OCI-LY7 (cell line): ENCODE results near the gene SOAT1. TPM values are rescaled to one million over a fixed set of nuclear protein-coding genes. Genes with fewer than 3 reads are reported as not detected.
A peak's percentile ranks its signal among the peaks of the same experiment; 100 is the strongest.

Source experiments
- BruUV-seq: library from RNA; stranded (reverse); fragments of 400-500 nt; replicated peaks from 2 replicates; lab custom pipeline; 2021; lab: Mats Ljungman, UMichigan
- CTCF ChIA-PET: fragments of 300-600 bp; sonication (Branson Sonifier 250); formaldehyde crosslinking; loops from one replicate; lab custom pipeline; 2022; ENCODE audit warnings: antibody characterized with exemption; ENCODE audit not compliant: unreplicated experiment; lab: Charles Lee
- POLR2A ChIA-PET: fragments of 300-600 bp; sonication (Branson Sonifier 250); formaldehyde crosslinking; loops from one replicate; lab custom pipeline; 2022; ENCODE audit warnings: antibody characterized with exemption; lab: Charles Lee
- DNase-seq: peaks from one replicate; pipeline ENCODE4 v3.0.0-alpha.2; 2015; ENCODE audit warnings: low spot score
- H2AFZ ChIP-seq: fragments of 200-600 bp; sonication (generic), shearing (Covaris generic); 2 replicates; pipeline ENCODE4 v1.6.1; 2014; ENCODE audit warnings: mild to moderate bottlenecking, antibody characterized with exemption, low read length, moderate library complexity
- H3K27ac ChIP-seq: fragments of 200-600 bp; sonication (generic); 2 replicates; pipeline ENCODE4 v1.5.1; 2014; ENCODE audit warnings: mixed run types, low read depth, mild to moderate bottlenecking, moderate library complexity, low read length, inconsistent platforms; ENCODE audit not compliant: poor library complexity, severe bottlenecking
- H3K36me3 ChIP-seq: fragments of 200-600 bp; sonication (generic); 2 replicates; pipeline ENCODE4 v1.6.1; 2014; ENCODE audit warnings: mild to moderate bottlenecking, antibody characterized with exemption, low read length, moderate library complexity, mixed read lengths; ENCODE audit not compliant: insufficient read depth
- H3K4me1 ChIP-seq: fragments of 200-600 bp; sonication (generic); 2 replicates; pipeline ENCODE4 v1.5.1; 2014; ENCODE audit warnings: mild to moderate bottlenecking, low read length; ENCODE audit not compliant: insufficient read depth, poor library complexity, severe bottlenecking
- H3K4me2 ChIP-seq: fragments of 200-600 bp; sonication (generic); 2 replicates; pipeline ENCODE4 v1.6.1; 2014; ENCODE audit warnings: mild to moderate bottlenecking, low read length
- H3K4me3 ChIP-seq: fragments of 200-600 bp; sonication (generic); 2 replicates; pipeline ENCODE4 v1.5.1; 2014; ENCODE audit warnings: mild to moderate bottlenecking, low read depth, low read length; ENCODE audit not compliant: poor library complexity, severe bottlenecking
- H3K79me2 ChIP-seq: fragments of 200-600 bp; sonication (generic); 2 replicates; pipeline ENCODE4 v1.6.1; 2016; ENCODE audit warnings: low read depth, mild to moderate bottlenecking, low read length, moderate library complexity, mixed read lengths; ENCODE audit not compliant: insufficient read depth
- H3K9me2 ChIP-seq: fragments of 200-600 bp; sonication (generic); 2 replicates; pipeline ENCODE4 v1.6.1; 2016; ENCODE audit warnings: mild to moderate bottlenecking, low read length, mixed read lengths; ENCODE audit not compliant: insufficient read depth
- H3K9me3 ChIP-seq: fragments of 200-600 bp; sonication (generic); 2 replicates; pipeline ENCODE4 v1.6.1; 2014; ENCODE audit warnings: mild to moderate bottlenecking, mixed run types, low read length, mixed read lengths
- H4K20me1 ChIP-seq: fragments of 200-600 bp; sonication (generic); 2 replicates; pipeline ENCODE4 v1.6.1; 2014; ENCODE audit warnings: mild to moderate bottlenecking, antibody characterized with exemption, low read length, moderate library complexity, mixed read lengths; ENCODE audit not compliant: insufficient read depth
- CTCF ChIP-seq: fragments of 200-600 bp; sonication (generic); conservative IDR thresholded peaks from 2 replicates; pipeline ENCODE4 v1.5.1; 2014; ENCODE audit warnings: mild to moderate bottlenecking, antibody characterized with exemption, low read length, moderate library complexity, mixed read lengths
- EZH2phosphoT487 ChIP-seq: fragments of 200-600 bp; sonication (generic); IDR thresholded peaks from 2 replicates; pipeline ENCODE4 v1.6.1; 2018; ENCODE audit warnings: low read depth, borderline replicate concordance, mild to moderate bottlenecking, mixed run types, antibody characterized with exemption, low read length, moderate library complexity, mixed read lengths
- intact Hi-C: fragments of 100-400 bp; cut with micrococcal nuclease; formaldehyde crosslinking; loops from one replicate; pipeline ENCODE4 v1.10.0; 2022; ENCODE audit not compliant: unreplicated experiment
- total RNA-seq, 2 experiments: library from RNA; depleted of rRNA in 1 of 2; stranded (reverse); fragments of >200 nt in 1 of 2; shearing (Covaris generic) in 1 of 2; gene quantifications; 2 replicates each; pipeline ENCODE4 v1.2.3, GENCODE V29; 2014 to 2022

Gene SOAT1
- total RNA-seq, 2 experiments from 2014 or later: 8.7 to 34.0 TPM

- Histone ChIP-seq H3K4me3 (peak overlapping the region; percentile 80), H3K9me2 (no peaks in the 10 kb centered on the region), H4K20me1 (0 out of 2 replicates have a peak, but pooled peaks cover 7% of the 10 kb centered on the region), H3K4me2 (peak overlapping the region; percentile 77), H3K79me2 (peaks cover 55% of the 10 kb centered on the region), H3K27ac (peak overlapping the region; percentile 14), H3K9me3 (no peaks in the 10 kb centered on the region), H3K4me1 (peaks cover 50% of the 10 kb centered on the region), H2AFZ (no peak overlapping the region), H3K36me3 (peaks cover 10% of the 10 kb centered on the region; the same call in 1 of the 2 replicates)
- ChIA-PET CTCF (no interaction called here), POLR2A (interaction anchor here (0.6 to 2.0 kb wide), 8 partner anchors 8 to 689 kb away, joined by 3 to 8 read pairs (median 4); no protein-coding TSS in a partner anchor)
- intact Hi-C loops: no loop called here
- BruUV-seq: no TSS peak
- no peak for TF ChIP-seq EZH2phosphoT487
- no peak for DNase-seq
These were observed 1.7 kb downstream of the SOAT1 start for GRCh38 chr1:179295164-179295755.

- no peak for DNase-seq
- no peaks in the 10 kb centered on the region for H3K9me2 ChIP-seq
- peaks cover 10% of the 10 kb centered on the region; the same call in 1 of the 2 replicates for H3K36me3 ChIP-seq
- intact Hi-C loops: no loop called here
- POLR2A ChIA-PET: interaction anchor here (0.9 kb wide), 1 partner anchor 39 kb away, joined by 3 read pairs; no protein-coding TSS in a partner anchor
- H3K79me2 ChIP-seq: peaks cover 60% of the 10 kb centered on the region
- CTCF ChIA-PET: no interaction called here
- no peak overlapping the region for H2AFZ ChIP-seq
- TF ChIP-seq CTCF (no peak), EZH2phosphoT487 (no peak)
- H3K4me2 ChIP-seq: peak overlapping the region; percentile 51
- BruUV-seq: no TSS peak
- peak overlapping the region; percentile 10 for H3K4me3 ChIP-seq
- peaks cover 50% of the 10 kb centered on the region for H3K4me1 ChIP-seq
- 0 out of 2 replicates have a peak, but pooled peaks cover 8% of the 10 kb centered on the region for H4K20me1 ChIP-seq
- no peak overlapping the region for H3K27ac ChIP-seq
- H3K9me3 ChIP-seq: no peaks in the 10 kb centered on the region
These were observed 2.9 kb downstream of the SOAT1 start for GRCh38 chr1:179296356-179297104.

GRCh38 chr1:179297105-179297378 is 3.4 kb downstream of the SOAT1 start:
- Histone ChIP-seq H3K27ac (no peak overlapping the region), H3K9me2 (no peaks in the 10 kb centered on the region), H3K4me3 (no peak overlapping the region), H3K4me2 (peak overlapping the region; percentile 51; the same call in 1 of the 2 replicates), H2AFZ (no peak overlapping the region), H3K79me2 (peaks cover 60% of the 10 kb centered on the region), H3K4me1 (peaks cover 50% of the 10 kb centered on the region), H3K9me3 (no peaks in the 10 kb centered on the region), H3K36me3 (peaks cover 11% of the 10 kb centered on the region), H4K20me1 (0 out of 2 replicates have a peak, but pooled peaks cover 8% of the 10 kb centered on the region)
- intact Hi-C loops: no loop called here
- ChIA-PET POLR2A (interaction anchor here (0.7 to 0.9 kb wide), 2 partner anchors 11 to 38 kb away, joined by 3 read pairs; no protein-coding TSS in a partner anchor), CTCF (no interaction called here)
- no TSS peak for BruUV-seq
- peak; percentile 34 for DNase-seq
- TF ChIP-seq CTCF (no peak), EZH2phosphoT487 (no peak)
